ENCODE measurements around the gene PBXIP1. TPM values are rescaled to one million over a fixed set of nuclear protein-coding genes. Genes with fewer than 3 reads are reported as not detected.

The PBXIP1 gene
- total RNA-seq, 1 donor from 2014 or later = 49.1 TPM

DNA sequence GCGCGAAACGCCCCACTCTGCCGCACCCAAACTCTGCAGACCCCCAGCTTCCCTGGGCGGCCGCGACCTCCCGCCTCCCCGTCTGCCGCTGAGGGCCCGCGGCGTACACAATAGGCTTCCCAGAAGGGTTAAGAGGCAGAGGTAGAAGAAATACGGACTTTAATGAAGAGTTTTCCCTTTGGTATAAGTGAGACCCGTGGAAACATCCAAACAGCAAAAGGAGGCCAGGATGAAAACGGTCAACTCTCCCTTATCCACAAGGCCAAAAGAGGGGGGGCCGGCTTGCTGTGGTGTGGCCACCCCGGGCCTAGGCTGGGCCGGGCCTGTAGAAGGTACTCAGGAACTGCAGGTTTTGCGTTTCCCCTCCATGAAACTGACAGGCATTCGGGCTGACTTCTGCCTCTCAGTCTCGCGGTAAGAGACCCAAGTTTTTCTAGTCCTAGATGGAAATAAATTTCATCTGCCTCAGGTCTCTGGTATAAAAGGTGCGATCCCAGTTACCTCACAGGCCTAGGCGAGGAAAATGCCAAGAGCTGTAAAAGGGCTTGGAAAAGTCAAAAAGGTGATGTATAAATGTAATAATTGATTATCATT lies 6.4 kb upstream of the PBXIP1 start:
- DNase-seq (ENCODE audit: low spot score) = no peak
- intact Hi-C loops (cut with DNase I) = loop anchor here (2.0 kb wide), 1 partner anchor 37 kb away; no protein-coding TSS in a partner anchor

DNA sequence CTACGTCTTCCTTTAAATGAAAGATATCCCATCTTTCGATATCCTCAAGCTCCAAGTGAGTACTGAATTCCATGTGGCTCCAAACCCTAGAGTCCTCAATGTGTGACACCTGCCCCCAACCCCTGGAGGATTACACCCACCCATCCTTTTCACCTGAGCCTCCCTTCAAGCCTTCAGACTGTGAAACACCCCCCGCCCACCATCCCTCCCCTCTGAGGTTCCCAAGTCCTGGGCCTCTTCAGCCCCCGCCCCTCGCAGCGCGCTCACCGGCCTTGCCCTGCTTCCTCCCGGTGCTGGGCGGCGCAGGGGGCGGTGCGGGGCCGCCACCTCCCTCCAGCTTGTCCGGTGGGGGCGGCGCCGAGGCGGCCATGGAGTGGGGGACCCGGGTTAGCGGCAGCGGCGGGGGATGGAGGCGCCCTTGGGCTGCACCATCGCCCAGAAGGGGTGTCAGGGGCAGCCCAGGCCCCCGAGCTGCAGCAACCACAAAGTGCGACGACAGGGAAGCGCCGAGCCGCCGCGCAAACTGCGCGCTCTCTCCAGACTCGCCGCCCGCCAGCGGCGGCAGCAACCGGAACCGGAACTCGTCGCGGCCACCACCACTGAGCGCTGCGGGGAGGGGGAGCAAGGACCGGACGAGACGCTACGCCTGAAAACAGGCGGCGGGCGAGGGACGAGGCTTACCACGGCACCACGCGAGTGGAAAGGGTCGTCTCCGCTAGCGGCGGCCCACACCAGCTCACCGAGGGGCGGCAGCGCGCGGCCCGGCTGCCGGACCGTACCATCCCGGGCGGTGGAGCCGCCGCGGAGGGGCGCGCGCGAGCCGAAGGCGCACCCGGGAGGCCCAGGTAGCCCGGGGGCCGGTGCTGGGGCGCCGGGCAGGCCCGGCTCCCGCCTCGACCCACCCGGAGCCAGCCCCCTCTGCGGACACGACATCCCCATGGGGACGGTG lies 5.6 kb upstream of the PBXIP1 start, which contains the start of gene PYGO2:
Gene PYGO2, minus strand, starts transcription at position 576 of the 949 bp plus-strand sequence. Its CDS starts 206 bp downstream, at position 370.
- peak; percentile 94 for DNase-seq (ENCODE audit: low spot score)

DNA sequence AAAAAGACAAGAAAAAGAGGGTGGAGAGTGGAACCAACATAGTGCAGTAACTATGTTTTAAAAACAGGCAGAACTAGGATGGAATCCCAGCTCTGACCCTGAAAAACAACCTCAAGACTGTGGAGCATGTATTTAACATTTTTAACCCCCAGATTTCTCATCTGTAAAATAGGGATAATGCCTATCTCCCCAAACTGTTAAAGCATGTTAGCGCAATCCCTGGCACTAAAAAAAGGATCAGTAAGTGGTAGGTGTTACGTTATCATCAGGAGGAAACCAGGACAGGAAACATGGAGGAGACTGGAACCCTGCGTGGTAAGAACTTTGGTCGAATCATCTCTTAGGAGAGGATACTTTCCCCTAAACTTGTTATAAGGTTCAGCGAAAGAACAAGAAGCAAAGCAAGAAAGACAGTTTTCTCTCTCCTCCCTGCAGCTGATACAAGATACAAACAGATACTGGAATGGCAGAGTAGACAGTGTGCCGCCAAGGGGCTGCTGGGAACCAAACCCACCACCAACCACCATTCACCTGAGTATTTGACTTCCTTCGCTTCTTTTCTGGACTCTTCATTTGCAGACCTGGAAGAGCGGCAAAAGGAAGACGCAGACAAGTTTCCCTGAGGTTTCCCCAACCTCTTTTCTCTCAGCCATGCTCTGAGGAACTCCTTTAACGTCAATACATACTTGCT lies 4.7 kb upstream of the PBXIP1 start:
- intact Hi-C loops (cut with DNase I) = loop anchor here (1.0 kb wide), 3 partner anchors 23 to 57 kb away; partner anchors contain the start of gene FLAD1

More for the DNA sequence above, 5.6 kb upstream of the PBXIP1 start, which contains the start of gene PYGO2:
- intact Hi-C loops (cut with DNase I) = loop anchor here (1.0 to 2.0 kb wide), 4 partner anchors 22 to 56 kb away; partner anchors contain the start of gene FLAD1

DNA sequence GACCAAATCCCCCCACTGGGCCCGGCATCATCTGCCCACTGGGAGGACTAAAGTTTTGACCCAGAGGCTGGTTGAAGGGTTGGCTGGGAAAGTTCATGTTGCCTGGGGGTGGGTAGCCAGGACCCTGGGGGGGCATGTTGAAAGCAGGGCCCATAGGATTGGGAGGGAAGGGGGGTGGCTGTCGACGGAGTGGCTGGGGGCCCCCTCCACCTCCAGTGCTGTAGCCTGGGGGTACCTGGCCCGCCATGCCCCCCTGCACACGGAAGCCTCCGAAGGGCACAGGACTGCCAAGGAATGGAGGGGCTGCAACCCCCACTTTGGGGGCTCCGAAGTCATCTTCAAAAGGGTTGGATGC lies 3.5 kb upstream of the PBXIP1 start:
- no peak for DNase-seq (ENCODE audit: low spot score)
- intact Hi-C loops (cut with DNase I) = no loop called here

More for the DNA sequence above, 4.7 kb upstream of the PBXIP1 start:
- no peak for DNase-seq (ENCODE audit: low spot score)

DNA sequence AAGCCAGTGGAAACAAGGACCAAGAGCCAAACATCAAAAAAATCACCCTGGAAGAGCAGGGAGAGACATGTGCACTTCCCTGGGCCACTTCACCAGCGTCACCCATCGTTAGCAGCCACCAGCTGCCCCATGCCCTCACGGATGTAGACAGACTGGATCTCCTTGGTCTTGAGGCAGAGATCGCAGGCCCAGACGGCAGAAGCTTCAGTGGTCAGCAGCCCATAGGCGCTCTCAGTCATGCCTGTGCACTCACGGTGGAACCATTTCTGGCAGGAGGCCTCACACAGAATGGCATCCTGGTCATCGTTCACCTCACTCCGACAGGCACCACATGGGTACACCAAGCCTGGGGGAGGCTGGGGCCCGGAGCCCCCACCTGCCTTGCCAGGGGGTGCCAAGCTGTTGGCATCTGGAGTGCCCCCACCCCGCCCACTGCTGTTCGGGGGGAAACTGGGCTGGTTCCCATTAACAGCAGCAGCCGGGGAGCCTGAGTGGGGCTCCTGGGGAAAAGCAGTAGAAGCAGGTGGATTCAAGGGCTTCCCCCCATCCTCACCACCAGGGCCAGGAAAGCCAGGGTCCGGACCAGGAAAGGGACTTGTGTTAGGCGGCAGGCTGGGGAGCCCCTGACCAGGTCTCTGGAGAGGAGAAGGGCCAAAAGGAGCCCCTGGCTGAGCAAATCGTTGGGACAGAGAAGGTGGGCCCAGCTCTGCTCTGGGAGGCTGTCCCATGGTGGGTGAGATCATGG lies 3.0 kb upstream of the PBXIP1 start:
- intact Hi-C loops (cut with DNase I) = no loop called here
- no peak for DNase-seq (ENCODE audit: low spot score)

DNA sequence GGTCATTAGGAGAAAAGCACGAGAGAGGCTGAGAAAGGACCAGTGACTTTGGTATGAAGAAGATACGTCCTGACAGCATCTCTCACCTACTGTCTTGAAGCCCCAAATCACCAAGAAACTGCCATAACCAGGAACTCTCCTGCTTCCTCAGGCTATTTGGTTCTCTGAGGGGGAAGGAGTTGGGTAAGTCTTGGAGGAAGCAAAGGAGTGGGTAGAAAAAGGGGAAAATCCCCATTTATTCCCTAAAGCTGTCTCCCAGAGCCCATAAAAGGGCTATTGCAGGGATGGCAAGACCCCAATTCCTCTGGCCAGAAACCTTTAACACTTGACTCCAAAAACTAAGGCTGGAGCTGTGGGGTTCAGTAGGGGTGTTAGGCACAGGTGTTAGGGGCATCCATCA lies 2.1 kb upstream of the PBXIP1 start:
- DNase-seq (ENCODE audit: low spot score) = no peak
- intact Hi-C loops (cut with DNase I) = no loop called here

DNA sequence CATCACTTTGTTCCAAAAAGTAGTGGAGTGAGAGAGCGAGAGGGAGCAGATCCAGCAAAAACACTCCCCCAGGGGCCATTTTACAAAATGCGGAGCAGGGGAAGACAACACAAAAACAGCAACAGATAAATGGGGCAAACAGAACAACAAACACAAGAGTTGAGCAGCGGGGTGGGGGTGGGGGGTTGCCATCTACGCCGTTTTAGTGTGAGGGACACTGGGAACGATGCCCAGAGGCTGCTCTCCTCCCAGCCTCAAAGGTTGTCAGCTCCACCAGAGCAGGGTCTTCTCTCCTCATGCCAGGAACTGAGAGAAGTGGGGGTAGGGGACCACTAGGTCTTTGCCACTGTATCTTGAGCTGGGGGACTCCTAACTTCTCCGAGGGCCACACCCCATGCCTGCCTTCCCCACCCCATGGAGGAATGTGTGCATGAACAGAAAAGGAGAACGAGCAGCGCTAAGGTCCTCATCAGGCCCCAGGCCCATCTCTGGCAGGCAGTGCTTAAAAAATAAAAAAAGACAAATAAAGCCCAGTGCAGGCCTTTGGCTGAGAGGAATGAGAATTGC lies 1.3 kb upstream of the PBXIP1 start:
- intact Hi-C loops (cut with DNase I) = no loop called here
- DNase-seq (ENCODE audit: low spot score) = no peak

DNA sequence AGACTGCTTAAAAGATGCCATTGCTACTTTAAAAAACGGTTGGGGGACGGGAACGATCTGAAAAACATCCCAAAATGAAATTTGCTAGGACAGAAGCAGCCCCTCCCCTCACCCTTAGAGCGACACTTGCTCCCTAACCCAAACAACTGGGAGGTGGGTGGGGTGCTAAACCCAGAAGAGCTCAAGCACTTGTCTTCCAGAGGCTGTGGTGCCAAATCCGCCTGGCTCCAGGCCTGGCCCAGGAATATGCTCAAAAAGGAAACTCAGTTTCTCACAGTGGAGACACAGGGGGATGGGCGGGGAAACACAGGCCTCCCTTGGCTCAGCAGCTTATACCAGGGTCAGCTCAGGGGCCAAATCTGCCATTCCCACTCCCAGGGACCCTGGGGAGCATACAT lies 644 bp upstream of the PBXIP1 start:
- intact Hi-C loops (cut with DNase I) = no loop called here
- no peak for DNase-seq (ENCODE audit: low spot score)

DNA sequence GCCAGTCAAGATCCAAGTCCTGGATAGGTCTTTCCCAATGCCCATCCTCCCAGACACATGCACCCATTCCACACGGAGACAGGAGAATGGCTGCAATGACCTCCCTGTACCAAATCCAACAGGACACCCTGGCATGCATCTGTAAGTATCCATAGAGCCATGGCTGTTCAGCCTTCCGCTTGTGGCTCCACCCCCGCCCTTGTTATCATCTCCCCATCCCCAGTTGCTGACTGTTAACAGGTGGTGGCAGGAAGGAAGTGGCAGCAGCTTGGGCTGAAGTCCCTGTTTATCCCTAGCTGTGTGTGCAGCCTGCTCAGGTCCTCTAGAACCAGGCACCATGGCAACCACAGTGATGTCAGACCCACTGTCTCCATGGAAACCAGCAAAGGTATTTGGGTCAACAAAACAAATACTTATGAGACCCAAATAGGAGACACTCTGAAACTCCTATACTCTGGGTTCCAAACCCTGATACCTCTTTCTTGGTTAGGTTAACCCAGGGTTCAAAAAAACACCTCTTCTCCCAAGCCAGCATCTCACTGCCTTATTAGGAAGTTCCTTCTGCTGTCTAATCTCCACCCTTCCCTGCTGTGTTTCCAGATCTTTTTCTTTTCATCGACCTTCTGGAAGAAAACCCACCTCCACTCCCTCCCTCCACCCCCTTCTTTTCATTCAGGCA lies 721 bp downstream of the PBXIP1 start:
- intact Hi-C loops (cut with DNase I) = no loop called here
- DNase-seq (ENCODE audit: low spot score) = no peak

DNA sequence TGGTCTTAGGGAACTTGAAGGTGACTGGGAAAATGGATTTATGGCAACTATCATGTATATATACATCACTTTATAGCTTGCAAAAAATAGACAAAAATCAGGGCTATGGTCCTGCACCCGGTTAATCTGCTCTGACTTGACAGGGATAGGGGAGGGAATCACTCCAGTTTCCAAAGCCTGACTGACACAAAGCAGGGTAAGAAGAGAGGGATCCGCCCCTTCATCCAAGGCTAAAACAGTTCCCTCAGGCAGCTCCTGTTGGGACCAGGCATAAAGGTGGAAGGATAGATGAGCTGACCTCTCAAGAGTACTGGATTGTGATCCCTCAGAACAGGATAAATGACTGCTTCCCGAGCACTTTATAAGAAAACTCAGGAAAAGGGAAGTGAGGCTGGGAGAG lies 1.4 kb downstream of the PBXIP1 start:
- intact Hi-C loops (cut with DNase I) = no loop called here
- no peak for DNase-seq (ENCODE audit: low spot score)

DNA sequence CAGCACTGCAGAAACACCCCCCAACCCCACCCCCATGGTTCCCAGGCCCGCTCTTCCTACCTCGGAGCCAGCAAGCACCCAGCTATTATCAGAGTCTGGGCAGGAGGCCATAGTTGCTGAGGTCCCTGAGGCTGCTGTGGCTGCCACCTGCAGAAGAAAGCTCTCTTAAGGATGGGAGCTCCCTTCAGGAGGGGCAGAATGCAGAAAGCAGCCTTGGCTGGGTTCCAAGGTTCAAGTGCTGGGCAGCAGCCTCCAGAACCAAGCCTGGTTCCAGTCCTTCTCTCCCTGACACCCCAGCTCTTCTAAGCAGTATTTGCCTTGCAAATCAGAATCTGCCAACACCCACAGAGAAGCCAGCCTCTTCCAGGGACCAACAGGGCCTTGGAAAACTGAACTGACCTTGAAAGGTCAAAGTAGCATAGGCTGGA lies 2.3 kb downstream of the PBXIP1 start:
- intact Hi-C loops (cut with DNase I) = no loop called here
- DNase-seq (ENCODE audit: low spot score) = no peak

DNA sequence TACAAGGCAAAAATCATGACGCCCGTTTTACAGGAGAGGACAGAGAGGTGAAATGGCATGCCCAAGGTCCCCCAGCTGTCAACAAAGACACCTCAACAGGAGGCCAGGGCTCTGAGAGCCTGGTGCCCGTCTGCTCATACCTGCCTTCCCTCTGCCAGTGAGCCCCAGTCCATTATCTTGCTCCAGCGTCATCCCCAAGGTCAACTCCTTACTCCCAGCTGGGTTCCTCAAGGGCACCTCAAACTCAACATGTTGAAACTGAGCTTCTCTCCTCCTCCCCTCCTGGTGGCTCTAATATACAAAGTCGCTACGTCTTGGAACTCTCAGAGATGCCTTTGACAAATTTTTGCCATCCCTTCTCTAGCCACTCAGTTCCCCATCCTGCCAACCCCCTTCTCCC lies 3.2 kb downstream of the PBXIP1 start:
- no peak for DNase-seq (ENCODE audit: low spot score)
- intact Hi-C loops (cut with DNase I) = no loop called here

DNA sequence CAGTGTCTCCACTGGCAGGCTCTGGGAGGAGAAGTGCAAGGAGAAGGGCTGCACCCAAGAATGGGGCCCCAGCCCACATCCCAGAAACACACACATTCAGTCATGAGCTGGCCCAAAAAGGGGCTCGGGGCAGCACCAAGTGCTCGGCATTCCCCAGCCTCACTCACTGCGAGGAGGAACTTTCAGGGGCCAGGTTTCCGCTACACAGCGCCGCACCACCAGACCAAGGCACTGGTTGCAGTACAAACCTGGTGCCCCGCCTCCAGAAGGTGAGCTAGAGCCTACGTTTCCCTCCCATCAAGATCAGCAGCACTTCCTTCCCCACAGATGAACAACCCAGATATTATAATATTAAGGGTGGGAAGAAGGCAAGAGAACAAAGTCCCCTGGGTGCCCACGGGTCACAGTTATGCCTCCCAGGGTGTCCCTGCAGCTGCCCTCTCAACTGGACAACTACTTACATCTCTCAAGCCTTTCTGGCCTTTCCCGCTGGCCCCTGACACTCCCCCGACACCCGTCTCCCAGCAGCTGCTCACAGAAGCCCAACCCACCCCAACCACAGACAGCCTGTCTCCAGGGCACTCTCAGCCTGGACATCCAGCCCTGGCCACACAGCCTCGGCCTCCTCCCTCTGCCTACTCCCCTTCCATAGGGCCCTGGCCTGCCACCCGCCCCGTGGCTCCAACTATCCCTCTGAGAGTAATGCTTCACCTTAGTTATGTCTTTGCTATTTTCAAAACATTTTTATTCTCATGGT lies 3.8 kb downstream of the PBXIP1 start:
- DNase-seq (ENCODE audit: low spot score) = no peak
- intact Hi-C loops (cut with DNase I) = no loop called here

DNA sequence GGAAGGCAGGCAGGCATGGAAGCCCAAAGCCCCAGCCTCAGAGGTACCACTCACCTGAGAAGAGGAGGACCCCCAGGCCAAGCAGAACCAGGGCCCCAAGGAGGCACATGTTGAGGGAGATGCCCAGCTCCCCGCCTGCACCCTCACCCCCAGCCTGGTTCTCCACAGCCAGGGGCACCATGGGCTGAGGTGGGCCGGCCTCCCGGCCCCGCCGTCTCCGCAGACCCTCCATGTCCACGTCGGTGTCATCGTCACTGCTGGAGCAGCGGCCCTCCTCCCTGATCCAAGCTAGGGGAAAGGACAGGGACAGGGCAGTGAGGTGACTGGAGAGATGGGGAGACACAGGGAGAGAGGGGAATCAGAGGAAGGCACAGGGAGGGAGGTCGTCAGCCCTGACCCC lies 7.8 kb downstream of the PBXIP1 start:
- intact Hi-C loops (cut with DNase I) = no loop called here
- no peak for DNase-seq (ENCODE audit: low spot score)

DNA sequence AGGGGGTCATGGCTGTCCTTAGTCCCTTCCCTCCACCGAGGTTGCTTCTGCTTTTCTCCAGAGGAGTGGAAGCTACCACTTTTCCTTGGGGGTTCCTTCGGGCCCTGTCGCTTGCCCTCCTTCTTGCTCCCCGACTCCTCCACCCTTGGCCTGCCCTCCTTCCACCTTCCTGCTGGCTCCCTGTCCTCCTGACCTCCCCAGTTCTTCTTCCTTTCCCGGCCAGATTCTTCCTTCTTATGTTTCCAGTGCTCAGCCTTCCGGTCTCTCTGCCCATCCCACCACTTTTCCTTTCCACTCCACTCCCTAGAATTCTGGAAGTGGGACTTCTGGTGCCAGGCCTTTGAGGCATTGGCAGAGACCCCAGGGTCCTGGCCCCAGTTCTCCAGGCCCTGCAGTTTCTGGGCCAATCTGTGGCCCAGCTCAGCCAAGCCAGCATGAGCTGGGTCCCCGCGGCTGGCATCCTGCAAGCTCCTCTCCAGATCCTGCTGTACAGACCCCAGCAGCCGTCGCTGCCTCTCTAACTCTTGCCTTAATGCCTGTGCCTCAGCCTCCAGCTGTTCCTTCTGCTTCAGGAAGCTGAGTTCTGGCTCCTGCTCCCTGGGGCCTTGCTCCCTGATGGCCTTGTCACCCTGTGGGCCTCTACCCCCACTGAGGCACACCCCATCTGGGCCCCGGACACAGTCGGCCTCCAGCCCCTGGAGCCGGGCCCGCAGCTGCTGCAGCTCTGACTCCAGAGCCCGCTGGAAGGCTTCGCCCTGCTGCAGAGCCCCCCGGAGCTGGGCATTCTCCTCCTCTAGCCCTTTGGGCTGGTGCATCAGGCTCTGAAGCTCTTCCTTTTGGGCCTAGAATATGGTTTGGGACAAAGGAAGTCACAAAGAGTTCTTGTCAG lies 9.7 kb downstream of the PBXIP1 start:
- intact Hi-C loops (cut with DNase I) = loop anchor here (2.0 kb wide), 1 partner anchor 69 kb away; no protein-coding TSS in a partner anchor

DNA sequence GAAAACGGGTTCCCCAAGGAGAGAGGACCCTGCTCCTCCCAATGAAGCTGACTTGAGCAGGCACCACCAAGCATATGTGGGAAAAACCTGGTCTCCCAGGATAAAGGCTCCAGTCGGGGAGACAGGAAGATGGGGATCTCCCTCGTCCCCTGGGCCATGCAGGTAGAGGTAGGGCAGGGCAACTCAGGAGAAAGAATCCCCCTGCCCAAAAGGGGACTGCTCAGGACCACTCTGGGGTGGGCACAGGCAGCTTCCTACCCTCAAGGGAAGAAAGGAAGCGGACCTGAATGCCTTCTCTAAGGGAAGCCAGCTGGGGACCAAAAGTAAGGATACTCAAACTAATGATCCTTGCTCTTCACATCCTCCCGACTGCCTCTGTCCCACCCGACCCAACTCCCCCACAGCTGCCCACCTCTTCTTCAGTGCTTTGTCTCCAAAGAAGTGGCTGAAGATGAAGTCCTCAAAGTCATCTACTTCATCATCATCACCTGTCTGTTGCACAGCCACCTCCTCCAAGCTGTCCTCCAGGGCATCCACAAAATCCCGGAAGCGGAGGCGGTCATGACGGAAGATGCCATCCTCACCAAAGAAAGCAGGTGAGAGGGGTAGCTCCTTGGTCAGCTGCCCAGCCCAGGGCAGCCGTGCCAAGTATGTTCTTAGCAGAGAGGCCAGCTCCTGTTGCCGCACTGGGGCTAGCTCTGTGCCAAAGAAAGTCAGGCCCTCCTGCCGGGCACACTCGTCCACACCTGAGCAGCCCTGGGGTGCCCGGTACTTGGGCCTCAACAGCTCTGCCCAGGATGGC lies 10.5 kb downstream of the PBXIP1 start:
- intact Hi-C loops (cut with DNase I) = loop anchor here (2.0 kb wide), 1 partner anchor 69 kb away; no protein-coding TSS in a partner anchor
- DNase-seq (ENCODE audit: low spot score) = no peak

More for the DNA sequence above, 9.7 kb downstream of the PBXIP1 start:
- DNase-seq (ENCODE audit: low spot score) = no peak

All from cardiac septum (tissue), 1 donor.